GM19395 (cell line): Measurements from ENCODE around the gene ABCF1.
A peak's percentile ranks its signal among the peaks of the same experiment; 100 is the strongest.

Source experiments
- ATAC-seq: cut with Tn5 transposase; IDR thresholded peaks from one replicate; pipeline ENCODE4 v1.9.1; 2021; ENCODE audit warnings: mild to moderate bottlenecking, moderate library complexity; ENCODE audit not compliant: unreplicated experiment

ABCF1 gene

DNA sequence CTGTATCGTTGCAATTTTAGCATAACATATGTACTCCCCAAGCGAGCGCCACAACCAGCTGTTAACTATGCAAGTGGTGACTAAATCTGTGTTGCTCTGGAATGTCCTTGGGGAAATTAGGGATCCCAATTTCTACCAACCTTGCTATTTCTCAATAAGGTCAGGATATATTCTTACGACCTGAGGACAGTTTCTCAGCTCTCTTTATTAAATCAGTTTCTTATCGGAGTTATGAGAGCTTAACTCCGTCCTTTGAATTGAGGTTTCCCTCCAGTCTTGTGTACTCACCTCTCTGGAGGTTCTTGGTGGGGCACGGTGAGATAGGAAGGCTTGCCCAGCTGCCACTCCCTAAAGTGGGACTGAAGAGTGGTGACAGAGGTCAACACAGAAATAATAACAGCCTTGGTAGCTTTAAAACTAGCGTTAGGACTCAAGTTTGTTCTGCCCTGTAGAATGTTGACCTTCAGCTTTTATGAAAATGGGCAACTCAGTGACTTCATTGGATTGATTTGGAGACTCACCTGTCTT lies 47.1 kb downstream of the ABCF1 start:
- ATAC-seq: no peak

GRCh38 chr6:30619561-30619960 lies 48.3 kb downstream of the ABCF1 start:
- ATAC-seq: no peak

DNA sequence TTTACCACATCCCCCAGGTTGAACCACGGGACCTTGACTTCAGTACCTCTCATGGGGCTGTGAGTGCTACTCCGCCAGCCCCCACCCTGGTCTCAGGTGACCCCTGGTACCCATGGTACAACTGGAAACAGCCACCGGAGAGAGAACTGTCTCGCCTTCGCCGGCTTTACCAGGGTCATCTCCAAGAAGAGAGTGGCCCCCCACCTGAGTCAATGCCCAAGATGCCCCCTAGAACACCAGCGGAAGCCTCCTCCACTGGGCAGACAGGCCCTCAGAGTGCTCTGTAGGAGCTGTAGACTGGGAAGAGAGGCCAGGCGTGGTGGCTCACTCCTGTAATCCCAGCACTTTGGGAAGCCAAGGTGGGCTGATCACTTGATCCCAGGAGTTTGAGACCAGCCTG lies 54.3 kb downstream of the ABCF1 start:
- no peak for ATAC-seq

DNA sequence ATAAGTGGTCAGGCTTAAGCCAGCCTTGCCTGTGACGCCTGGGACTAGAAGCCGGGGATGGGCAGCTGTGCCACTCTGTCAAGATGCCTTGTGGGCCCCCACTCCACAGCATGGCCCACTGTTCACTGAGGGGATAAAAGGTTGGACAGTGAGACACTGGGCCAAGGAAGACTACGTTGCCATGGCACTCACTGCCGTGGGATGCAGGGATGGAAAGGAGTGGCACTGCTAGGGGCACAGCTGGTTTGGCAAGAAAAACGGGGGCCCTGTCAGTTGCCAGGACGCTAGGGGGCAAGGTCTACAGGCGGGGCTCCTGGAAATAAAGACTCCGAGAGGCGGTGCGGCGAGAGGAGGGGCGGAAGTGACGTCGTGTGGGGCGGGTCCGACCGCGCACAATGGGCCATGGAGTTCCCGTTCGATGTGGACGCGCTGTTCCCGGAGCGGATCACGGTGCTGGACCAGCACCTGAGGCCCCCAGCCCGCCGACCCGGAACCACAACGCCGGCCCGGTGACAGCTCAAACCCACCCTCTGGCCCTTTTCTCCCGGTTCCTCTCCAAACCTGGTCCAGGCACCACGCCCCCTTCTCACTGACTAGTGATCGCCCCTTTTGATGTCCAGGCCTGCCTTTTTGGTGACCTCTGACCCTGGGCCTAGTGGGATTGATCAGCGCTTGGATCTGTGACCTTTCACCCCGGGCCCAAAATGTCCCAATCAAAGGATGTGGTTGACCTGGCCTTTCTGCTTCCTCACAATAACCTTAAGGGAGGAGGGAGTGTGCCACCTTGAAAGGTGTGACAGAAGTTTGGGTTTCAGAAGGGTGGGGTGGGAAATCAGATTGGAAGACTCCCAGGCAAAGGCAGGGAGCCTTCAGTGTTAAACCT lies 55.5 kb downstream of the ABCF1 start, which contains the start of gene ATAT1:
Gene ATAT1 (plus strand): TSS at position 391 of the 883 bp plus-strand sequence.
- peak; percentile 81 for ATAC-seq

DNA sequence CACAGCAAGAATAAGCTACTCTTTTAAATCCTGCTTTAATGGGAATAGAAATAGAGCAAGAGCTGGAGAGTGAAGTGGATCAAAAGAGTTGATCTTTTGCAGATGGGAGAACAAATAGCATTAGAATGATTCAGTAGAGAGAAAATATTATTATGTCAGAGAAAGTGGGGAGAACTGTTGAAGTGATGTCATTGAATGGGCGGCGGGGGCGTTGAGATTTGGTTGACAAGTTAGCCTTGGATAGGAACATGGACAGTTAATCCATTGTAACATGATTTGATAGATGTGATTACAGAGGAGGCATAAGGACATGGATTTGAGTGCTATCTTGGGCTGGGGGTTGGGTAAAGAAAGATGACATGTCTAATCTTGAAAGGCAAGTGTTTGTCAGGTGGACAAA lies 64.6 kb downstream of the ABCF1 start:
- ATAC-seq: no peak

DNA sequence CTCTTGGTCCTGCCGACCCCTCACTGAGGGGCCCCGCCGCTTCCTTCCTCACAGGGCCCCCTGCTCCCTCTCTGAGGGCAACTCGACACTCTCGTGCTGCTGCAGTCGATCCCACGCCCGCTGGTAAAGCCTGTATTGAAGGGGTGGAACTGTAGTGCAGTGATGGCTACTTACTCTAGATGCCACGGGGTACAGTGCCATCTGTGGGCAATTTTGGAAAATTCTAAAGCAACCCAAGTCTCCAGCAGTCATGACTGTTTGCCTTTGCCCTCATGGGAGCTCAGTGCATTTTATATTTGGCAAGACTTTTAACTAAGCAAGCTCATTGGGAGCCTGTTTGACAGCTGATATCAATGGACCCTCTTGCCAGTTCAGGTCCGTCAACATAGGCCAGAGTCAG lies 69.2 kb downstream of the ABCF1 start:
- ATAC-seq: no peak

- no peak for ATAC-seq
Measured at GRCh38 chr6:30641048-30641447, 69.8 kb downstream of the ABCF1 start.
